Measurements from ENCODE around the gene TNXB. TPM values are rescaled to one million over a fixed set of nuclear protein-coding genes. Genes with fewer than 3 reads are reported as not detected.

TNXB gene, protein sequence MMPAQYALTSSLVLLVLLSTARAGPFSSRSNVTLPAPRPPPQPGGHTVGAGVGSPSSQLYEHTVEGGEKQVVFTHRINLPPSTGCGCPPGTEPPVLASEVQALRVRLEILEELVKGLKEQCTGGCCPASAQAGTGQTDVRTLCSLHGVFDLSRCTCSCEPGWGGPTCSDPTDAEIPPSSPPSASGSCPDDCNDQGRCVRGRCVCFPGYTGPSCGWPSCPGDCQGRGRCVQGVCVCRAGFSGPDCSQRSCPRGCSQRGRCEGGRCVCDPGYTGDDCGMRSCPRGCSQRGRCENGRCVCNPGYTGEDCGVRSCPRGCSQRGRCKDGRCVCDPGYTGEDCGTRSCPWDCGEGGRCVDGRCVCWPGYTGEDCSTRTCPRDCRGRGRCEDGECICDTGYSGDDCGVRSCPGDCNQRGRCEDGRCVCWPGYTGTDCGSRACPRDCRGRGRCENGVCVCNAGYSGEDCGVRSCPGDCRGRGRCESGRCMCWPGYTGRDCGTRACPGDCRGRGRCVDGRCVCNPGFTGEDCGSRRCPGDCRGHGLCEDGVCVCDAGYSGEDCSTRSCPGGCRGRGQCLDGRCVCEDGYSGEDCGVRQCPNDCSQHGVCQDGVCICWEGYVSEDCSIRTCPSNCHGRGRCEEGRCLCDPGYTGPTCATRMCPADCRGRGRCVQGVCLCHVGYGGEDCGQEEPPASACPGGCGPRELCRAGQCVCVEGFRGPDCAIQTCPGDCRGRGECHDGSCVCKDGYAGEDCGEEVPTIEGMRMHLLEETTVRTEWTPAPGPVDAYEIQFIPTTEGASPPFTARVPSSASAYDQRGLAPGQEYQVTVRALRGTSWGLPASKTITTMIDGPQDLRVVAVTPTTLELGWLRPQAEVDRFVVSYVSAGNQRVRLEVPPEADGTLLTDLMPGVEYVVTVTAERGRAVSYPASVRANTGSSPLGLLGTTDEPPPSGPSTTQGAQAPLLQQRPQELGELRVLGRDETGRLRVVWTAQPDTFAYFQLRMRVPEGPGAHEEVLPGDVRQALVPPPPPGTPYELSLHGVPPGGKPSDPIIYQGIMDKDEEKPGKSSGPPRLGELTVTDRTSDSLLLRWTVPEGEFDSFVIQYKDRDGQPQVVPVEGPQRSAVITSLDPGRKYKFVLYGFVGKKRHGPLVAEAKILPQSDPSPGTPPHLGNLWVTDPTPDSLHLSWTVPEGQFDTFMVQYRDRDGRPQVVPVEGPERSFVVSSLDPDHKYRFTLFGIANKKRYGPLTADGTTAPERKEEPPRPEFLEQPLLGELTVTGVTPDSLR (N-terminal part only)
- 1.1 TPM for polyA plus RNA-seq (2012; ENCODE audit: insufficient read depth, insufficient read length, low read depth)

GRCh38 chr6:32109114-32109764 is at the start of gene TNXB:
TSS of gene TNXB (minus strand) at chr6:32109338. CDS start at chr6:32098198, 11,140 bp downstream.
- TF ChIP-seq, protein P1, sequence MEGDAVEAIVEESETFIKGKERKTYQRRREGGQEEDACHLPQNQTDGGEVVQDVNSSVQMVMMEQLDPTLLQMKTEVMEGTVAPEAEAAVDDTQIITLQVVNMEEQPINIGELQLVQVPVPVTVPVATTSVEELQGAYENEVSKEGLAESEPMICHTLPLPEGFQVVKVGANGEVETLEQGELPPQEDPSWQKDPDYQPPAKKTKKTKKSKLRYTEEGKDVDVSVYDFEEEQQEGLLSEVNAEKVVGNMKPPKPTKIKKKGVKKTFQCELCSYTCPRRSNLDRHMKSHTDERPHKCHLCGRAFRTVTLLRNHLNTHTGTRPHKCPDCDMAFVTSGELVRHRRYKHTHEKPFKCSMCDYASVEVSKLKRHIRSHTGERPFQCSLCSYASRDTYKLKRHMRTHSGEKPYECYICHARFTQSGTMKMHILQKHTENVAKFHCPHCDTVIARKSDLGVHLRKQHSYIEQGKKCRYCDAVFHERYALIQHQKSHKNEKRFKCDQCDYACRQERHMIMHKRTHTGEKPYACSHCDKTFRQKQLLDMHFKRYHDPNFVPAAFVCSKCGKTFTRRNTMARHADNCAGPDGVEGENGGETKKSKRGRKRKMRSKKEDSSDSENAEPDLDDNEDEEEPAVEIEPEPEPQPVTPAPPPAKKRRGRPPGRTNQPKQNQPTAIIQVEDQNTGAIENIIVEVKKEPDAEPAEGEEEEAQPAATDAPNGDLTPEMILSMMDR (IDR thresholded peaks at IDR 0.05; ENCODE audit: low read depth, low read length): no peak
- no peak within 1 kb of the TSS for H3K4me3 ChIP-seq (ENCODE audit: low read depth, low read length)

DNA sequence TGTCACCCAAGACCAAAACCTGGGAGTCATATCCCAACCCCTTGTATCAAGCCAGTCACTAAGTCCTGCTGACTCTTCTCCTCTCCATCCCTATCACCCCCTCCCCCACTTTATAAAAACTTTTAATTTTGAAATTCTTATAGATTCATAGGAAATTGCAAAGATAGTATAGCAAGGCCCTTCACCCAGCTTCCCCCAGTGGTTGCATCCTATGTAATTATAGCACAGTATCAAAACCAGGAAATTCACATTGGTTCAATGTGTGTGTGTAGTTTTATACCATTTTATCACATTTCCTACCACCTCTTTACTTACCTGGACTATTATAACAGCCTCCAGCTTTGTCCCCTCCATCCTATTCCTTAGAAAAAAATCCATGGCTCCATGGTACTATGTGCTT is 48.9 kb upstream of the TNXB start:
- no peak overlapping the region for H3K4me3 ChIP-seq (ENCODE audit: low read depth, low read length)
- TF ChIP-seq, protein P1 (IDR thresholded peaks at IDR 0.05; ENCODE audit: low read depth, low read length): no peak
- H3K4me1 ChIP-seq: 0 out of 2 replicates have a peak, but pooled peaks cover 3% of the 10 kb centered on the region
- no peaks in the 10 kb centered on the region for H3K27me3 ChIP-seq
- no peak for DNase-seq
- H3K9me3 ChIP-seq: no peaks in the 10 kb centered on the region
- H3K36me3 ChIP-seq: peaks cover 33% of the 10 kb centered on the region

More at GRCh38 chr6:32109114-32109764, at the start of gene TNXB:
- DNase-seq: no peak
- Histone ChIP-seq H3K4me1 (no peaks in the 10 kb centered on the region), H3K36me3 (no peaks in the 10 kb centered on the region), H3K27me3 (peaks cover 46% of the 10 kb centered on the region), H3K9me3 (no peaks in the 10 kb centered on the region)

GRCh38 chr6:32156891-32157290 is 47.8 kb upstream of the TNXB start:
- H3K27me3 ChIP-seq: no peaks in the 10 kb centered on the region
- peaks cover 7% of the 10 kb centered on the region for H3K4me1 ChIP-seq
- peaks cover 33% of the 10 kb centered on the region for H3K36me3 ChIP-seq
- TF ChIP-seq, protein P1 (IDR thresholded peaks at IDR 0.05; ENCODE audit: low read depth, low read length): no peak
- DNase-seq: no peak
- no peaks in the 10 kb centered on the region for H3K9me3 ChIP-seq
- H3K4me3 ChIP-seq (ENCODE audit: low read depth, low read length): no peak overlapping the region

DNA sequence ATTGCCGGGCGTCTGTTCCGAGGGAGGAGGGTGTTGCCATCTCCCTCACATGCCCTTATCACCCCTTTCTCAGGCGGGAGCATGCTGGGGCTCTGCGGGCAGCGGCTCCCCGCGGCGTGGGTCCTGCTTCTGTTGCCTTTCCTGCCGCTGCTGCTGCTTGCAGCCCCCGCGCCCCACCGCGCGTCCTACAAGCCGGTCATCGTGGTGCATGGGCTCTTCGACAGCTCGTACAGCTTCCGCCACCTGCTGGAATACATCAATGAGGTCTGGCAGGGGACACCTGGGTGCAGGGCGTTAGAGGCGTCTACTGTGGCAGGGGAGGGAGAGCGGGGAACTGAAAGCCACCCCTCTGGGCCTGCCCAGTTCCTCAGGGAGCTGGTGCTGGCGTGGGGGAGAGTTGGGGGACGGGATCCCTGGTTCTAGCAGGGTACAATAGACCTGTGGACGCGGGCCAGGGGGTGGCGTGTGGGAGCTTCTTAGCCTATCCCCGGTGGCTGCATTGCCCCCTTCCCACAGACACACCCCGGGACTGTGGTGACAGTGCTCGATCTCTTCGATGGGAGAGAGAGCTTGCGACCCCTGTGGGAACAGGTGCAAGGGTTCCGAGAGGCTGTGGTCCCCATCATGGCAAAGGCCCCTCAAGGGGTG is 45.5 kb upstream of the TNXB start:
- Histone ChIP-seq H3K4me1 (peaks cover 7% of the 10 kb centered on the region), H3K4me3 (ENCODE audit: low read depth, low read length) (peak overlapping the region; percentile 96), H3K36me3 (peaks cover 33% of the 10 kb centered on the region), H3K9me3 (no peaks in the 10 kb centered on the region), H3K27me3 (no peaks in the 10 kb centered on the region)
- DNase-seq: peak; percentile 82
- TF ChIP-seq, protein P1 (IDR thresholded peaks at IDR 0.05; ENCODE audit: low read depth, low read length): peak; percentile 68
